K562 (cell line): Measurements from ENCODE around the gene IRF2BP2. TPM values are rescaled to one million over a fixed set of nuclear protein-coding genes. Genes with fewer than 3 reads are reported as not detected.
A peak's percentile ranks its signal among the peaks of the same experiment; 100 is the strongest.

ENCODE experiments used
- BDP1 ChIP-seq: IDR thresholded peaks from 3 replicates; pipeline ENCODE4 v1.6.1; 2011; ENCODE audit not compliant: insufficient read length, insufficient read depth
- LEF1 ChIP-seq: fragments of 450-650 bp; IDR thresholded peaks from 2 replicates; pipeline ENCODE4 v1.6.1; 2016; ENCODE audit warnings: mild to moderate bottlenecking
- MGA ChIP-seq: fragments of 450-650 bp; IDR thresholded peaks from 2 replicates; pipeline ENCODE4 v1.6.1; 2016; ENCODE audit warnings: mild to moderate bottlenecking, moderate library complexity
- PRDM10 ChIP-seq: fragments of 450-650 bp; IDR thresholded peaks from 2 replicates; pipeline ENCODE4 v1.6.1; 2018; ENCODE audit not compliant: partially characterized antibody
- TCFL5 ChIP-seq: fragments of 250-450 bp; sonication (Bioruptor Pico); conservative IDR thresholded peaks from 2 replicates; pipeline ENCODE4 v1.6.1; 2021; ENCODE audit warnings: mild to moderate bottlenecking, moderate library complexity, matching md5 sums
- TEAD1 ChIP-seq, 2 experiments: fragments of 450-650 bp in 1 of 2; sonication (generic) in 1 of 2; formaldehyde crosslinking; IDR thresholded peaks; 2 replicates each; pipeline versions ENCODE4 v1.4.0 to v1.8.0; 2020 to 2022; ENCODE audit warnings: mild to moderate bottlenecking in 2 of 2, missing genetic modification reagents in 1 of 2
- ZNF511 ChIP-seq: sonication (generic); formaldehyde crosslinking; IDR thresholded peaks from 2 replicates; pipeline ENCODE4 v1.8.0; 2022; ENCODE audit warnings: mild to moderate bottlenecking, missing genetic modification reagents
- ZNF512 ChIP-seq: IDR thresholded peaks from 2 replicates; pipeline ENCODE4 v1.6.1; 2016; ENCODE audit warnings: missing genetic modification characterization, missing compliant biosample characterization
- polyA plus RNA-seq, 8 experiments: library from polyadenylated mRNA; depleted of rRNA in 4 of 8; stranded (reverse) in 5 of 8; unstranded in 3 of 8; fragments of >200 nt; fragmentation: Nextera tagmentation in 2 of 8; fragmentation: Illumina TruSeq in 1 of 8; extraction: Ambion mirVana in 2 of 8; extraction: Trizol in 1 of 8; gene quantifications; 2 replicates each; pipeline versions ENCODE4 v1.2.1 to v1.2.3, GENCODE V29; 2011 to 2014; ENCODE audit warnings: inconsistent platforms in 1 of 8, missing spikeins in 1 of 8
- total RNA-seq, 7 experiments: library from RNA; depleted of rRNA in 6 of 7; stranded (reverse); fragments of >200 nt in 6 of 7; fragmentation: Illumina TruSeq in 2 of 7; extraction: Trizol in 2 of 7; gene quantifications; 2 replicates each; pipeline versions ENCODE4 v1.2.1 to v1.2.3, GENCODE V29; 2011 to 2021; ENCODE audit warnings: low replicate concordance in 1 of 7

Gene IRF2BP2
- total and polyA plus RNA-seq, 9 of the 15 experiments (the other 6 are each of a cell fraction or from before 2014, with no cell fraction given) = 7.7 to 68.6 (median 22.1) TPM

GRCh38 chr1:234611225-234611846, 1.4 kb upstream of the IRF2BP2 start (continued):
- TF ChIP-seq MGA (no peak), LEF1 (no peak; the same call in 1 of the 2 replicates), ZNF511 (CRISPR knock-in tag) (0 out of 2 replicates have a peak, but pooled peaks have one; percentile 30), PRDM10 (peak; percentile 34), BDP1 (no peak), TEAD1 (CRISPR knock-in tag; IDR thresholded peaks at IDR 0.05) (0 out of 4 replicates have a peak, but pooled peaks of 1 of the 2 experiments have one; percentile 6), TCFL5 (no peak), ZNF512 (0 out of 2 replicates have a peak, but pooled peaks have one; percentile 72)
